Activated B cell treated with CpG ODN at 0.5 μM for 24 hours (primary cell): ENCODE measurements around the gene FBXL13. TPM values are rescaled to one million over a fixed set of nuclear protein-coding genes. Genes with fewer than 3 reads are reported as not detected.

Experiments used
- ATAC-seq: fragments of 200-7000 bp; cut with Tn5 transposase; one replicate; pipeline ENCODE4 v1.10.0; 2021; ENCODE audit warnings: low read depth, mild to moderate bottlenecking, moderate library complexity
- CTCF ChIA-PET: fragments of 350-600 bp; sonication (Branson Sonifier 250); formaldehyde crosslinking; loops from one replicate; lab custom pipeline; 2021; ENCODE audit warnings: antibody characterized with exemption; lab: Charles Lee
- POLR2A ChIA-PET: fragments of 350-600 bp; sonication (Branson Sonifier 250); formaldehyde crosslinking; loops from one replicate; lab custom pipeline; 2021; ENCODE audit warnings: antibody characterized with exemption; lab: Charles Lee
- DNase-seq: peaks from one replicate; pipeline ENCODE4 v3.0.0; 2022
- H3K27ac Mint-ChIP-seq: one replicate; pipeline ENCODE4 v1.8.0; 2020; ENCODE audit warnings: mixed read lengths
- H3K27me3 Mint-ChIP-seq: one replicate; pipeline ENCODE4 v1.8.0; 2021; ENCODE audit warnings: mixed read lengths
- H3K36me3 Mint-ChIP-seq: one replicate; pipeline ENCODE4 v1.8.0; 2021; ENCODE audit warnings: low read depth, mixed read lengths
- H3K4me1 Mint-ChIP-seq: one replicate; pipeline ENCODE4 v1.8.0; 2021; ENCODE audit warnings: mixed read lengths
- H3K4me3 Mint-ChIP-seq: one replicate; pipeline ENCODE4 v1.8.0; 2020; ENCODE audit warnings: mild to moderate bottlenecking, mixed read lengths
- H3K9me3 Mint-ChIP-seq: one replicate; pipeline ENCODE4 v1.8.0; 2020; ENCODE audit warnings: mixed read lengths
- intact Hi-C: fragments of 100-400 bp; cut with micrococcal nuclease; formaldehyde crosslinking; loops from one replicate; pipeline ENCODE4 v1.15.1; 2024
- total RNA-seq: library from RNA; stranded (reverse); gene quantifications from 2 replicates; pipeline ENCODE4 v1.2.3, GENCODE V29; 2022
- TF ChIP-seq, protein P1 (sequence below): fragments of 200-600 bp; IDR thresholded peaks from one replicate; pipeline ENCODE4 v1.8.0; 2022; ENCODE audit warnings: antibody characterized with exemption, mild to moderate bottlenecking

Gene FBXL13
- 2.9 and 3.4 TPM in 2 replicates for total RNA-seq

DNA sequence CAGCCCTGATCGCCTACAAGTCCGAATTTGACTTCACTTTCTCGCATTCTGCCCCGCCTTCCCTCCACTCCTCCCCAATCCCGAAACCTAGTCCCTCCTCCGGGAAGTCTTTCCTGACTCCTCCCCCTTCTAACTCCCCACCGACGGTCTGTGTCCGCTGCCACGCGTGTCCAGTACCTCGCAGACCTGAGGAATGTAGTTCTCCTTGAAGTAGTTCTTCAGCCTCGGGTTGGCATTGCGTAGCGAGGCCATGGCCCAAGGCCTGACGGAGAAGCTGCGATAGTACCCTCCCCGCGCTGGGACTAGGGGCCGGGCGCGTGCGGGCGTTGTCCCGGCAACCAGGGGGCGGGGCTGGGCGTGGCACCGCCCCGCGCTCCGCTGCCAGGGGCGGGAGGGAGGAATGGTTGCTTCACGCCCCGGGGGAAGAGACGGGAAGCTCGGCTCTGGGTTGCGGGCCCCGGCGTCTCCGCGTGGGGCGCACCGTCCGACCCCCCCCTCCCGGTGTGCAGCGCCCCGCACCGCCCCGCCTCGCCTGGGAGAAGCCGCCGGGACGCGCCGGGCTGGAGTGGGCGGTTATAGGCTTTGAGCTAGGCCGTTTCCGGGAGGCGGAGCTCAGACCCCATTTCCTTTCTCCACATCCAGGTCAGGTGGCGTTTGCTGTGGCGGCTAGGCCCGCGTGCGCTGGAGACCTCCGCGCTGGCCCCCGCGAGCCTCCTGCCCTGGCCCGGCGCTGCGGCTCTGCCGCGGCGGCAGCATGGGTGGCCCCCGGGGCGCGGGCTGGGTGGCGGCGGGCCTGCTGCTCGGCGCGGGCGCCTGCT is at the start of gene FBXL13, which contains the start of gene ARMC10:
Gene FBXL13 (minus strand): TSS at position 278 of the 818 bp plus-strand sequence.
Gene ARMC10 (plus strand): TSS at position 622 of the 818 bp plus-strand sequence. CDS start 133 bp downstream, at position 755.
- ChIA-PET CTCF (interaction anchor here (1.2 to 1.8 kb wide), 4 partner anchors 9 to 14 kb away, joined by 3 to 10 read pairs (median 4); no protein-coding TSS in a partner anchor), POLR2A (interaction anchor here (0.6 to 2.0 kb wide), 12 partner anchors 9 to 711 kb away, joined by 3 to 19 read pairs (median 6); partner anchors contain the start of genes FAM185A and NAPEPLD)
- intact Hi-C loops: loop anchor here (1.0 to 10.0 kb wide), 7 partner anchors 75 to 1940 kb away; partner anchors contain the start of genes DNAJC2, FAM185A, KMT2E and NAPEPLD
- H3K9me3 Mint-ChIP-seq: no peaks in the 10 kb centered on the region
- H3K4me1 Mint-ChIP-seq: peaks cover 41% of the 10 kb centered on the region
- H3K36me3 Mint-ChIP-seq: peaks cover 12% of the 10 kb centered on the region
- ATAC-seq (peak; percentile 85), DNase-seq (peak; percentile 95)
- no peaks in the 10 kb centered on the region for H3K27me3 Mint-ChIP-seq
- TF ChIP-seq, protein P1, sequence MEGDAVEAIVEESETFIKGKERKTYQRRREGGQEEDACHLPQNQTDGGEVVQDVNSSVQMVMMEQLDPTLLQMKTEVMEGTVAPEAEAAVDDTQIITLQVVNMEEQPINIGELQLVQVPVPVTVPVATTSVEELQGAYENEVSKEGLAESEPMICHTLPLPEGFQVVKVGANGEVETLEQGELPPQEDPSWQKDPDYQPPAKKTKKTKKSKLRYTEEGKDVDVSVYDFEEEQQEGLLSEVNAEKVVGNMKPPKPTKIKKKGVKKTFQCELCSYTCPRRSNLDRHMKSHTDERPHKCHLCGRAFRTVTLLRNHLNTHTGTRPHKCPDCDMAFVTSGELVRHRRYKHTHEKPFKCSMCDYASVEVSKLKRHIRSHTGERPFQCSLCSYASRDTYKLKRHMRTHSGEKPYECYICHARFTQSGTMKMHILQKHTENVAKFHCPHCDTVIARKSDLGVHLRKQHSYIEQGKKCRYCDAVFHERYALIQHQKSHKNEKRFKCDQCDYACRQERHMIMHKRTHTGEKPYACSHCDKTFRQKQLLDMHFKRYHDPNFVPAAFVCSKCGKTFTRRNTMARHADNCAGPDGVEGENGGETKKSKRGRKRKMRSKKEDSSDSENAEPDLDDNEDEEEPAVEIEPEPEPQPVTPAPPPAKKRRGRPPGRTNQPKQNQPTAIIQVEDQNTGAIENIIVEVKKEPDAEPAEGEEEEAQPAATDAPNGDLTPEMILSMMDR: no peak
- peak within 1 kb of the TSS; percentile 95 for H3K27ac Mint-ChIP-seq
- peak within 1 kb of the TSS; percentile 94 for H3K4me3 Mint-ChIP-seq

DNA sequence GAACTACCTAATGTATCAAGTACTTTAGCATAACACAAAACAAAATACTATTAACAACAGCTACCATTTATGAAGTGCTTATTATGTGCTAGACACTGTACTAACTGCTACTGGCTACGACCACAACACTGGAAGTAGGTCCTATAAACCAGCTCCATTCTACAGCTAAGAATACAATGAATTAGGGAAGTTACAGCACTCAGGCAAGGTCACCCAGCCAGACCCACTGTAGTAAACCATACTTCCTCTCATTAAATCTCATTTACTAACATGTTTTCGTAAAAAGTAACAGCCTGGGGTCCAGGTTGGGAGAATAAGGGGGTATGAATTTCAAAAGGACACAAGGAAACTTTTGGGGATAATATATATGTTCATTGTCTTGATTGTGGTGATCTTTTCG is 48.9 kb upstream of the FBXL13 start:
- POLR2A ChIA-PET: no interaction called here
- DNase-seq (no peak), ATAC-seq (no peak)
- no peaks in the 10 kb centered on the region for H3K27me3 Mint-ChIP-seq
- peaks cover 66% of the 10 kb centered on the region for H3K36me3 Mint-ChIP-seq
- TF ChIP-seq, protein P1: no peak
- CTCF ChIA-PET: no interaction called here
- H3K4me1 Mint-ChIP-seq: no peaks in the 10 kb centered on the region
- H3K4me3 Mint-ChIP-seq: no peak overlapping the region
- H3K27ac Mint-ChIP-seq: no peak overlapping the region
- intact Hi-C loops: no loop called here
- H3K9me3 Mint-ChIP-seq: no peaks in the 10 kb centered on the region

DNA sequence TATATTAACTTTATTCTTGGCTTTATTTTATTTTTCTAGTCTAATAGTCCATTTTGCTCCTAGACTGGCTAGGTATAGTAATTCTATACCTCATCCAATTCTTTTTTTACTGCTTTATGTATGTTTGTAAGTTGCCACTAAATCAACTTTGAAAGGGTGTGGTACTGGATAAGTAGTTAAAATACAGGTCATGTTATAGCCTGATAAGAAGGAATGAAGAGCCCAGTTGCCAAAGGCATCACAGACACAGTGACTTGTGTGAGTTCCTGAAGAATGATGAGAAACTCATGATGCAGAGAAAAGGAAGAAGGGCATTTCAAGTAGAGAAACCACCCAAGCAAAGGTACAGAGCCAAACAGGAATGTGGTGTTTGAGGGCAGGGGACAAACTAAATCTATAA is 47.0 kb upstream of the FBXL13 start:
- no peak overlapping the region for H3K4me3 Mint-ChIP-seq
- H3K4me1 Mint-ChIP-seq: no peaks in the 10 kb centered on the region
- intact Hi-C loops: no loop called here
- TF ChIP-seq, protein P1: no peak
- DNase-seq (no peak), ATAC-seq (no peak)
- CTCF ChIA-PET: no interaction called here
- H3K9me3 Mint-ChIP-seq: no peaks in the 10 kb centered on the region
- peaks cover 54% of the 10 kb centered on the region for H3K36me3 Mint-ChIP-seq
- no peaks in the 10 kb centered on the region for H3K27me3 Mint-ChIP-seq
- POLR2A ChIA-PET: no interaction called here
- no peak overlapping the region for H3K27ac Mint-ChIP-seq

DNA sequence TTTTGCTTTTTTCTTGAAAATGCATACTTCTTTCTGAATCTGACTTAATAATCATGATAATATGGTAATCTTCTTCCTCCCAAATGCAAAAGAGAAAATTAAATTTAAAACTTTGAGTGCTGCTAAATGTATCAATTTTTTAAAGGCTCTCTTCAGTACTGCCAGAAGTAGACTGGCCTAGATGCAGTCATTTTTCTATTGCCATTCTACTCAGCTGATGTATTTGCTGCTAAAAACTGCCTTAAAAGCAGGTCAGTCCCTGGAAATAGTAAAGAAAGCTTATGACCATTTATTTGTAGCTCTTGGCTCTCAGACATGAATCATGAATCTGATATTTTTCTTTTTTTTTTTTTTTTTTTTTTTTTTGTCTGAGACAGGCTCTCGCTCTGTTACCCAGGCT is 45.8 kb upstream of the FBXL13 start:
- ChIA-PET CTCF (no interaction called here), POLR2A (interaction anchor here (0.6 kb wide), 1 partner anchor 19 kb away, joined by 6 read pairs; no protein-coding TSS in a partner anchor)
- Mint-ChIP-seq H3K27me3 (no peaks in the 10 kb centered on the region), H3K36me3 (peaks cover 48% of the 10 kb centered on the region), H3K9me3 (no peaks in the 10 kb centered on the region), H3K4me1 (no peaks in the 10 kb centered on the region), H3K27ac (no peak overlapping the region), H3K4me3 (no peak overlapping the region)
- ATAC-seq (no peak), DNase-seq (no peak)
- TF ChIP-seq, protein P1: no peak
- intact Hi-C loops: no loop called here

DNA sequence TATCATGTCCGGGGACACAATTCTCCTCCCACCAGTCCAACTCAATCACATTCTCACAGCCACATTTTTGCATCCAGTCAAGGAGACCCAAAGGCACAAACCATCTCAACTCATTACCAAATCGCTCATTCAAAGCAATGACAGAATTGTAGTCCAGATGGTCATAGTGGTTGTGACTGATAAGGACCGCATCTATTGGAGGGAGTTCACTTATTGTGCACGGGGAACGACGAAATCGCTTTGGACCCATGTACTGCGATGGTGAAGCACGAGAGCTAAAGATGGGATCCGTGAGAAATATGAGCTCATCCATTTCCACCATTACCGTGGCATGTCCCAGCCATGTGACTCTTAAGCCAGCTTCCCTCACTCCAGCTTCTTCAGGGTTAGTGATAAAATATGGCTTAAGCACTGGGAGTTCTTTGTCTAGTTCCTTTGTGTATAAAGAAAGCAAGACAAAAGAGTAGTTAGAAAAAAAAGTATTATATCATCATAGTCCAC is 45.2 kb upstream of the FBXL13 start:
- Mint-ChIP-seq H3K36me3 (peaks cover 48% of the 10 kb centered on the region), H3K27ac (no peak overlapping the region), H3K9me3 (no peaks in the 10 kb centered on the region), H3K4me3 (no peak overlapping the region), H3K27me3 (no peaks in the 10 kb centered on the region), H3K4me1 (no peaks in the 10 kb centered on the region)
- ATAC-seq (no peak), DNase-seq (no peak)
- TF ChIP-seq, protein P1: no peak
- ChIA-PET POLR2A (interaction anchor here (0.6 kb wide), 1 partner anchor 20 kb away, joined by 6 read pairs; no protein-coding TSS in a partner anchor), CTCF (no interaction called here)
- intact Hi-C loops: no loop called here
